Neural crest cell (in vitro differentiated cells): ENCODE results near the gene RAI1. TPM values are rescaled to one million over a fixed set of nuclear protein-coding genes. Genes with fewer than 3 reads are reported as not detected.

Source experiments
- DNase-seq: peaks from one replicate; pipeline ENCODE4 v3.0.0; 2021; ENCODE audit warnings: low read depth, mixed read lengths, low spot score
- H3K27ac Mint-ChIP-seq: one replicate; pipeline ENCODE4 v1.8.0; 2021; ENCODE audit warnings: mild to moderate bottlenecking, mixed read lengths; ENCODE audit not compliant: unreplicated experiment
- H3K27me3 Mint-ChIP-seq: 2 replicates; pipeline ENCODE4 v1.8.0; 2021; ENCODE audit warnings: low read depth, mild to moderate bottlenecking, mixed read lengths
- H3K36me3 Mint-ChIP-seq: 2 replicates; pipeline ENCODE4 v1.8.0; 2021; ENCODE audit warnings: low read depth, mild to moderate bottlenecking, mixed read lengths
- H3K4me1 Mint-ChIP-seq: 2 replicates; pipeline ENCODE4 v1.8.0; 2021; ENCODE audit warnings: mixed read lengths
- H3K4me3 Mint-ChIP-seq: one replicate; pipeline ENCODE4 v1.8.0; 2021; ENCODE audit warnings: mild to moderate bottlenecking, mixed read lengths
- H3K9me3 Mint-ChIP-seq: 2 replicates; pipeline ENCODE4 v1.8.0; 2021; ENCODE audit warnings: mixed read lengths
- CTCF ChIP-seq: fragments of 200-600 bp; sonication (generic); conservative IDR thresholded peaks from 2 replicates; pipeline ENCODE4 v1.5.0; 2021; ENCODE audit warnings: antibody characterized with exemption, mild to moderate bottlenecking
- total RNA-seq: library from RNA; stranded (reverse); gene quantifications from 2 replicates; pipeline ENCODE4 v1.2.1, GENCODE V29; 2021

RAI1 gene
- total RNA-seq, 1 donor from 2014 or later, result 54.0 TPM

GRCh38 chr17:17844079-17844478 is 162.8 kb downstream of the RAI1 start:
- no peak for DNase-seq
- no peaks in the 10 kb centered on the region for H3K36me3 Mint-ChIP-seq
- H3K4me1 Mint-ChIP-seq, result peaks cover 19% of the 10 kb centered on the region
- H3K27me3 Mint-ChIP-seq, result no peaks in the 10 kb centered on the region
- no peak overlapping the region for H3K27ac Mint-ChIP-seq
- no peak overlapping the region for H3K4me3 Mint-ChIP-seq
- H3K9me3 Mint-ChIP-seq, result no peaks in the 10 kb centered on the region
- no peak for TF ChIP-seq CTCF

DNA sequence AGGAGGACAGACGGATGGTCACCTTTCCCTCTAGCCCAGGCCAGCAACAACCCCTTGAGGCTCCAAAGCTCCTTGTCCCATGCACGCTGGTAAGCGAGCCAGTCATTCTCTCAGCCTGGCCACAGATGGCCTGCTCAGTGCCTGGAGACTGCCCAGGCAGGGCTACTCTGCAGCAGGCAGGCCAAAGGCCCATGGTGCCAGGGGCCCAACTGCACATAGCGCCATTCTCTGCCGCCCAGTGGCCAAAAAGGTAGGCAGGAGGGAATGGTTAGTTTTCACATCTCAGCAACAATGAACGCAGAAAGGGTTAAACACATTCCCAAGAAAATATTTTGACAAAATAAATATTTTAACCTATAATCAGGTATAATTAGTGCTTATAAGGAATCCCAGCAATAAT is 163.2 kb downstream of the RAI1 start:
- no peak overlapping the region for H3K27ac Mint-ChIP-seq
- no peak for TF ChIP-seq CTCF
- H3K4me1 Mint-ChIP-seq, result peaks cover 15% of the 10 kb centered on the region

DNA sequence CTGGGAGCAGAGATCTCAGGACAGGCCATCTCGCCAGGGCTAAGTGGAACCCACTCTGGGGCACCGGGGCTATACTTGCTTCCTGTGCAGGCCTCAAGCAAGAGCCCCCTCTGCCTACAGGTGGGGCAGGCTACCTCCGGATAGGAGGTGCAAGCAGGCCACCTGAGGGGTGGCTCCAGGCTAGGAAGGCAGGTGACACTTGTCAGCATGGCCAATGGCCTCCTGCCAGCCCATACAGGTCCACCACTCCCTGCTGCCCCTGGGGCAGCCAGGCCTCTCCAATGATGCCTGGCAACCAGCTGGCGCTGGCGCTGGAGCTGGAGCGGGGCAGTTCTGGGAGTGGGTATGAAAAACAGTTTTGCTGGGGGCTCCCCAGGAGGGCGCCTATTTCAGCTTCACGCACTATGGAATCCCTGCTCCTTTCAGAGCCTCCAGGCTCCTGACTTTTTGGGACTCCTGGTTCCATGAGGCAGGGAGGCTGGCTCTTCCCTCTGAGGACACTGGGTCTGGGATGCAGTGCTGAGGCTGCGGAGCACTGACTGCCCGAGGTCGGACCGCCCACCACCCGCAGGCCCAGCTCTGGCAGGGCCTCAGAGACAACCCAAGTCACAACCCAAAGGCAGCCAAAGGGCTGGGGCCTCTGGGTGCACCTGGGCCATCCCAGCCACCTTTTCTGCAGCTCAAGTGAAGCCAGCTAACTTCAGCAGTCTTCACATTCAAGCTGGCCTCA is 164.0 kb downstream of the RAI1 start:
- Mint-ChIP-seq H3K36me3 (no peaks in the 10 kb centered on the region), H3K27me3 (no peaks in the 10 kb centered on the region), H3K4me3 (no peak overlapping the region), H3K27ac (no peak overlapping the region), H3K4me1 (peaks cover 16% of the 10 kb centered on the region), H3K9me3 (no peaks in the 10 kb centered on the region)
- no peak for DNase-seq
- TF ChIP-seq CTCF, result no peak

More for the DNA sequence above, 163.2 kb downstream of the RAI1 start:
- Mint-ChIP-seq H3K27me3 (no peaks in the 10 kb centered on the region), H3K36me3 (no peaks in the 10 kb centered on the region), H3K4me3 (no peak overlapping the region), H3K9me3 (no peaks in the 10 kb centered on the region)
- no peak for DNase-seq

DNA sequence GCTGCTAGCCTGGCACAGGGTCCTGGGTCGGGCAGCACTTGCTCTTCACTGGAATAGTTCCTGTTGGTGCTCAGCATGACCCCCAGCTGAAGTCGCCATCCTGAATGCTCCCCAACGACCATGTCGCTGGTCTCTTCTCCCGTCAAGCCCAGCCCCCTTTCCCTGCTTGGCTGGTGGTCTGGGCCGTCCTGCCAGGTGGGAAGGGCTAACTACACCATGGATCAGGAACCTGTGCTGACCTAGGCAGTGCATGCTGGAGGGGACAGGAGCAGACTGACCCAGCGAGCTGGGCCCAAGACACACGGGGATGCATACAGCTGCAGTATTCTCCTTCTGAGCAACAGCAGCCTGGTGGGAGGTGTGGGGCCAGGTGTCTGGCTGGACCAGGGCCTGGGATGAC is 164.7 kb downstream of the RAI1 start:
- Mint-ChIP-seq H3K4me3 (no peak overlapping the region), H3K36me3 (no peaks in the 10 kb centered on the region), H3K27ac (peak overlapping the region; percentile 92), H3K9me3 (no peaks in the 10 kb centered on the region), H3K27me3 (no peaks in the 10 kb centered on the region), H3K4me1 (peaks cover 21% of the 10 kb centered on the region)
- no peak for DNase-seq
- no peak for TF ChIP-seq CTCF

- Mint-ChIP-seq H3K27ac (no peak overlapping the region), H3K9me3 (no peaks in the 10 kb centered on the region), H3K27me3 (no peaks in the 10 kb centered on the region), H3K4me1 (peaks cover 24% of the 10 kb centered on the region), H3K4me3 (no peak overlapping the region), H3K36me3 (no peaks in the 10 kb centered on the region)
- DNase-seq, result no peak
- no peak for TF ChIP-seq CTCF
Observed at GRCh38 chr17:17846645-17847044, 165.4 kb downstream of the RAI1 start.
